Nephron (organoid): ENCODE measurements around the gene LRRC3.

Experiments used
- H3K27ac Mint-ChIP-seq, 3 experiments: 2 replicates each; pipeline ENCODE4 v1.8.0; 2020; ENCODE audit warnings: mixed read lengths in 3 of 3, mild to moderate bottlenecking in 2 of 3, moderate library complexity in 1 of 3
- H3K27me3 Mint-ChIP-seq: 2 replicates; pipeline ENCODE4 v1.8.0; 2021; ENCODE audit warnings: low read depth, mild to moderate bottlenecking, moderate library complexity, mixed read lengths
- H3K36me3 Mint-ChIP-seq: 2 replicates; pipeline ENCODE4 v1.8.0; 2020; ENCODE audit warnings: low read depth, mixed read lengths
- H3K4me1 Mint-ChIP-seq: 2 replicates; pipeline ENCODE4 v1.8.0; 2020; ENCODE audit warnings: mixed read lengths
- H3K4me3 Mint-ChIP-seq, 3 experiments: 2 replicates each; pipeline ENCODE4 v1.8.0; 2020; ENCODE audit warnings: mild to moderate bottlenecking in 3 of 3, mixed read lengths in 3 of 3, moderate library complexity in 2 of 3
- H3K9me3 Mint-ChIP-seq: 2 replicates; pipeline ENCODE4 v1.8.0; 2020; ENCODE audit warnings: mixed read lengths
- TF ChIP-seq, protein P1 (sequence below), 3 experiments: fragments of 200-600 bp; sonication (generic); IDR thresholded peaks; one replicate each; pipeline ENCODE4 v1.5.0; 2021; ENCODE audit warnings: antibody characterized with exemption in 3 of 3; ENCODE audit not compliant: unreplicated experiment in 3 of 3

LRRC3 gene

GRCh38 chr21:44489962-44490361 is 34.7 kb downstream of the LRRC3 start:
- Mint-ChIP-seq H3K27ac (no peak overlapping the region), H3K4me1 (no peaks in the 10 kb centered on the region), H3K9me3 (peaks cover 28% of the 10 kb centered on the region), H3K36me3 (peaks cover 21% of the 10 kb centered on the region), H3K27me3 (peaks cover 4% of the 10 kb centered on the region), H3K4me3 (no peak overlapping the region)
- TF ChIP-seq, protein P1, sequence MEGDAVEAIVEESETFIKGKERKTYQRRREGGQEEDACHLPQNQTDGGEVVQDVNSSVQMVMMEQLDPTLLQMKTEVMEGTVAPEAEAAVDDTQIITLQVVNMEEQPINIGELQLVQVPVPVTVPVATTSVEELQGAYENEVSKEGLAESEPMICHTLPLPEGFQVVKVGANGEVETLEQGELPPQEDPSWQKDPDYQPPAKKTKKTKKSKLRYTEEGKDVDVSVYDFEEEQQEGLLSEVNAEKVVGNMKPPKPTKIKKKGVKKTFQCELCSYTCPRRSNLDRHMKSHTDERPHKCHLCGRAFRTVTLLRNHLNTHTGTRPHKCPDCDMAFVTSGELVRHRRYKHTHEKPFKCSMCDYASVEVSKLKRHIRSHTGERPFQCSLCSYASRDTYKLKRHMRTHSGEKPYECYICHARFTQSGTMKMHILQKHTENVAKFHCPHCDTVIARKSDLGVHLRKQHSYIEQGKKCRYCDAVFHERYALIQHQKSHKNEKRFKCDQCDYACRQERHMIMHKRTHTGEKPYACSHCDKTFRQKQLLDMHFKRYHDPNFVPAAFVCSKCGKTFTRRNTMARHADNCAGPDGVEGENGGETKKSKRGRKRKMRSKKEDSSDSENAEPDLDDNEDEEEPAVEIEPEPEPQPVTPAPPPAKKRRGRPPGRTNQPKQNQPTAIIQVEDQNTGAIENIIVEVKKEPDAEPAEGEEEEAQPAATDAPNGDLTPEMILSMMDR (IDR thresholded peaks at IDR 0.05; ENCODE audit: unreplicated experiment in 3 of 3): peak in 1 of 3 experiments; percentile 13

GRCh38 chr21:44490405-44490804 is 35.1 kb downstream of the LRRC3 start:
- H3K27ac Mint-ChIP-seq: no peak overlapping the region
- peaks cover 23% of the 10 kb centered on the region for H3K36me3 Mint-ChIP-seq
- peaks cover 29% of the 10 kb centered on the region for H3K9me3 Mint-ChIP-seq
- no peak overlapping the region for H3K4me3 Mint-ChIP-seq
- peaks cover 2% of the 10 kb centered on the region for H3K4me1 Mint-ChIP-seq
- TF ChIP-seq, protein P1 (IDR thresholded peaks at IDR 0.05; ENCODE audit: unreplicated experiment in 3 of 3): no peak
- H3K27me3 Mint-ChIP-seq: peaks cover 4% of the 10 kb centered on the region

GRCh38 chr21:44490816-44491215 is 35.5 kb downstream of the LRRC3 start:
- peaks cover 32% of the 10 kb centered on the region for H3K9me3 Mint-ChIP-seq

DNA sequence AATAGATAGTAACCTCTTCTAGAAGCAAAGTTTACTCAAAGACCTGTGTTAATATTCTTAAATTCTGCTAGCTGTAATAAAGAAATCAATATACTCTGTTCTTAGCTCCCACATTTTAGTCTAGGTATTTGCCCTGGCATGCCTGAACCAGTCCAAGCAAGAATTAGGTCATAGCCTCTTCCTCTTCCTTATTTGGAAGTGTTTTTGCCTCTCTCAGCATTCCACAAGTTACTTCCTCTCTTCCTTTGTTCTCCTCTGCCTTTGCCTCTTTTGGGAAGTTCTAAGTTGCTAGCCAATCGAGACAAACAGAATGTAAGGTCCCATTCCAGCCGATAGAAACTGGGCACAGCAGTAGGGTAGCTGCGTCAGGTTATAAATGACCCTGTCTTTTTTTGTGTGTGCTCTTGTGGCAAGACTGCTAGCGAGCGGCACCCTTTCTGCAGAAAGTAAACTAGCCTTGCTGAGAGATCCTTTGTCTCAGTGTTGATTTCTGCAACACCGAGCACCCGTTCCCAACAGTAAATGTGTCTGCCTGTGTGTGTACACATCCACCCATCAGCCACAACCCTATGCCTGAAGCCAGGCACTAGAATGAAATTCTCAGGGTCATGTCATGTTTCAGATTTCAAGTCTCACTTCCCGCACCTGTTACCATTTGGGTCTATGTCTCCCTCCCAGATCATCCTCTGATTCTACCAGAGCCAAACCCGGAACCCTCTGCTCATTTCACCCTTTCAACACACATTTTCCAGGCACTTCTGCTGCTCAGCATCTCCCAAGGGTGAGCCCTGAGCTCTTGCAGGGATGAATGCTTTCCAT is 37.5 kb downstream of the LRRC3 start:
- H3K4me1 Mint-ChIP-seq: peaks cover 18% of the 10 kb centered on the region
- TF ChIP-seq, protein P1 (IDR thresholded peaks at IDR 0.05; ENCODE audit: unreplicated experiment in 3 of 3): no peak
- H3K4me3 Mint-ChIP-seq: no peak overlapping the region
- peaks cover 21% of the 10 kb centered on the region for H3K27me3 Mint-ChIP-seq
- H3K9me3 Mint-ChIP-seq: peaks cover 28% of the 10 kb centered on the region
- peak overlapping the region in 1 of 3 experiments; percentile 20 for H3K27ac Mint-ChIP-seq
- H3K36me3 Mint-ChIP-seq: peaks cover 25% of the 10 kb centered on the region

More at GRCh38 chr21:44490816-44491215, 35.5 kb downstream of the LRRC3 start:
- Mint-ChIP-seq H3K27me3 (peaks cover 7% of the 10 kb centered on the region), H3K36me3 (peaks cover 25% of the 10 kb centered on the region), H3K27ac (no peak overlapping the region), H3K4me1 (peaks cover 6% of the 10 kb centered on the region), H3K4me3 (no peak overlapping the region)
- TF ChIP-seq, protein P1 (IDR thresholded peaks at IDR 0.05; ENCODE audit: unreplicated experiment in 3 of 3): no peak

DNA sequence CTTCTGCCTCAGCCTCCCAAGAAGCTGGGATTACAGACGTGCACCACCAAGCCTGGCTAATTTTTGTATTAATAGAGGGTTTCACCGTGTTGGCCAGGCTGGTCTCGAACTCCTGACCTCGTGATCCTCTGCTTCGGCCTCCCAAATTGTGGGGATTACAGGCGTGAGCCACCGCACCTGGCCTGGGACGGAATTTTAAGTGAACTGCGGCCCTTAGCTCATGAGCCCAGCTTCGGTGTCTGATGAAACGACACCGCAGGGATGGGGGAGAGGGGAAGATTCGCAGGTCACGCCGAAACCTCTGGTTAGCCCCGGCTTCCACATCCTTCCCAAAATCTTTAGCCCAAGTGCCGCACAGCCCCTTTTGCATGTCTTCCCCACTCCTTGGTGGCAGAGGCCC is 39.1 kb downstream of the LRRC3 start:
- Mint-ChIP-seq H3K4me3 (no peak overlapping the region), H3K36me3 (peaks cover 25% of the 10 kb centered on the region), H3K27ac (no peak overlapping the region), H3K9me3 (peaks cover 27% of the 10 kb centered on the region), H3K4me1 (peaks cover 19% of the 10 kb centered on the region), H3K27me3 (peaks cover 26% of the 10 kb centered on the region)
- TF ChIP-seq, protein P1 (IDR thresholded peaks at IDR 0.05; ENCODE audit: unreplicated experiment in 3 of 3): no peak

- Mint-ChIP-seq H3K4me3 (no peak overlapping the region), H3K27ac (no peak overlapping the region), H3K9me3 (peaks cover 26% of the 10 kb centered on the region), H3K4me1 (peaks cover 19% of the 10 kb centered on the region), H3K36me3 (peaks cover 23% of the 10 kb centered on the region), H3K27me3 (peaks cover 26% of the 10 kb centered on the region)
- TF ChIP-seq, protein P1 (IDR thresholded peaks at IDR 0.05; ENCODE audit: unreplicated experiment in 3 of 3): no peak
These were observed 39.6 kb downstream of the LRRC3 start for GRCh38 chr21:44494956-44495355.
